K562 (cell line): ENCODE data around the gene CHCHD1. TPM values are rescaled to one million over a fixed set of nuclear protein-coding genes. Genes with fewer than 3 reads are reported as not detected.

Experiments used
- BACH1 ChIP-seq: fragments of 200-800 bp; sonication (Bioruptor generic); IDR thresholded peaks from 2 replicates; pipeline ENCODE4 v1.6.1; 2016; ENCODE audit warnings: missing genetic modification characterization, missing compliant biosample characterization
- FOXA1 ChIP-seq: fragments of 450-650 bp; IDR thresholded peaks from 2 replicates; pipeline ENCODE4 v1.6.1; 2016; ENCODE audit warnings: mild to moderate bottlenecking, borderline replicate concordance
- GABPB1 ChIP-seq: sonication (generic); formaldehyde crosslinking; IDR thresholded peaks from 2 replicates; pipeline ENCODE4 v1.8.0; 2022; ENCODE audit warnings: mild to moderate bottlenecking, missing genetic modification reagents
- MAZ ChIP-seq, 2 experiments: fragments of 450-650 bp in 1 of 2; sonication (generic) in 1 of 2; formaldehyde crosslinking; IDR thresholded peaks in 1 of 2; conservative IDR thresholded peaks in 1 of 2; 2 replicates each; pipeline versions ENCODE4 v1.4.0 to v1.5.0; 2020; ENCODE audit warnings: mild to moderate bottlenecking in 1 of 2, missing genetic modification reagents in 1 of 2
- NFE2 ChIP-seq: IDR thresholded peaks from 2 replicates; pipeline ENCODE4 v1.6.1; 2014; ENCODE audit warnings: antibody characterized with exemption, low read depth
- POLR3G ChIP-seq: IDR thresholded peaks from 2 replicates; pipeline ENCODE4 v1.6.1; 2011; ENCODE audit not compliant: insufficient read length, insufficient replicate concordance; ENCODE audit errors: extremely low read depth
- TRIM25 ChIP-seq: fragments of 450-650 bp; IDR thresholded peaks from 2 replicates; pipeline ENCODE4 v1.7.0; 2016; ENCODE audit warnings: borderline replicate concordance
- ZFP1 ChIP-seq: fragments of 450-650 bp; formaldehyde crosslinking; IDR thresholded peaks from 2 replicates; pipeline ENCODE4 v1.4.0; 2020; ENCODE audit warnings: mild to moderate bottlenecking, mixed read lengths
- ZNF507 ChIP-seq: conservative IDR thresholded peaks from 2 replicates; pipeline ENCODE4 v1.6.1; 2017; ENCODE audit warnings: missing genetic modification characterization, missing compliant biosample characterization
- polyA plus RNA-seq, 8 experiments: library from polyadenylated mRNA; depleted of rRNA in 4 of 8; stranded (reverse) in 5 of 8; unstranded in 3 of 8; fragments of >200 nt; fragmentation: Nextera tagmentation in 2 of 8; fragmentation: Illumina TruSeq in 1 of 8; extraction: Ambion mirVana in 2 of 8; extraction: Trizol in 1 of 8; gene quantifications; 2 replicates each; pipeline versions ENCODE4 v1.2.1 to v1.2.3, GENCODE V29; 2011 to 2014; ENCODE audit warnings: inconsistent platforms in 1 of 8, missing spikeins in 1 of 8
- total RNA-seq, 7 experiments: library from RNA; depleted of rRNA in 6 of 7; stranded (reverse); fragments of >200 nt in 6 of 7; fragmentation: Illumina TruSeq in 2 of 7; extraction: Trizol in 2 of 7; gene quantifications; 2 replicates each; pipeline versions ENCODE4 v1.2.1 to v1.2.3, GENCODE V29; 2011 to 2021; ENCODE audit warnings: low replicate concordance in 1 of 7
- TF ChIP-seq, protein P1 (sequence below): sonication (generic); formaldehyde crosslinking; IDR thresholded peaks from 2 replicates; pipeline ENCODE4 v1.8.1; 2023; ENCODE audit warnings: mild to moderate bottlenecking, missing genetic modification reagents
- TF ChIP-seq, protein P2 (sequence below): sonication (generic); formaldehyde crosslinking; IDR thresholded peaks from 2 replicates; pipeline ENCODE4 v1.8.0; 2022; ENCODE audit warnings: mild to moderate bottlenecking, missing genetic modification reagents
- TF ChIP-seq, protein P3 (sequence below): fragments of 450-650 bp; IDR thresholded peaks from 2 replicates; pipeline ENCODE4 v1.6.1; 2016
- TF ChIP-seq, protein P4 (sequence below): fragments of 200-800 bp; sonication (Bioruptor generic); IDR thresholded peaks from 2 replicates; pipeline ENCODE4 v1.6.1; 2017; ENCODE audit warnings: missing genetic modification characterization, missing compliant biosample characterization
- TF ChIP-seq, protein P5 (sequence below): sonication (generic); formaldehyde crosslinking; IDR thresholded peaks from 2 replicates; pipeline ENCODE4 v1.8.1; 2023; ENCODE audit warnings: mild to moderate bottlenecking, missing genetic modification reagents

The CHCHD1 gene
- total and polyA plus RNA-seq, 9 of the 15 experiments (the other 6 are each of a cell fraction or from before 2014, with no cell fraction given) = 52.9 to 126 (median 83.4) TPM

- TF ChIP-seq BACH1 (tag) (no peak), TRIM25 (no peak), POLR3G (no peak), ZNF507 (no peak), MAZ (CRISPR knock-in tag; conservative IDR thresholded peaks at IDR 0.05 in 1 of 2, IDR thresholded peaks at IDR 0.05 in 1 of 2) (peak; percentile 90 to 98), ZFP1 (peak; percentile 31; the same call in 1 of the 2 replicates), GABPB1 (CRISPR knock-in tag) (peak; percentile 71), FOXA1 (no peak), NFE2 (peak; percentile 7; the same call in 1 of the 2 replicates)
- TF ChIP-seq, protein P1, sequence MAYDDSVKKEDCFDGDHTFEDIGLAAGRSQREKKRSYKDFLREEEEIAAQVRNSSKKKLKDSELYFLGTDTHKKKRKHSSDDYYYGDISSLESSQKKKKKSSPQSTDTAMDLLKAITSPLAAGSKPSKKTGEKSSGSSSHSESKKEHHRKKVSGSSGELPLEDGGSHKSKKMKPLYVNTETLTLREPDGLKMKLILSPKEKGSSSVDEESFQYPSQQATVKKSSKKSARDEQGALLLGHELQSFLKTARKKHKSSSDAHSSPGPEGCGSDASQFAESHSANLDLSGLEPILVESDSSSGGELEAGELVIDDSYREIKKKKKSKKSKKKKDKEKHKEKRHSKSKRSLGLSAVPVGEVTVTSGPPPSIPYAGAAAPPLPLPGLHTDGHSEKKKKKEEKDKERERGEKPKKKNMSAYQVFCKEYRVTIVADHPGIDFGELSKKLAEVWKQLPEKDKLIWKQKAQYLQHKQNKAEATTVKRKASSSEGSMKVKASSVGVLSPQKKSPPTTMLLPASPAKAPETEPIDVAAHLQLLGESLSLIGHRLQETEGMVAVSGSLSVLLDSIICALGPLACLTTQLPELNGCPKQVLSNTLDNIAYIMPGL = peak; percentile 87; the same call in 1 of the 2 replicates
- TF ChIP-seq, protein P2, sequence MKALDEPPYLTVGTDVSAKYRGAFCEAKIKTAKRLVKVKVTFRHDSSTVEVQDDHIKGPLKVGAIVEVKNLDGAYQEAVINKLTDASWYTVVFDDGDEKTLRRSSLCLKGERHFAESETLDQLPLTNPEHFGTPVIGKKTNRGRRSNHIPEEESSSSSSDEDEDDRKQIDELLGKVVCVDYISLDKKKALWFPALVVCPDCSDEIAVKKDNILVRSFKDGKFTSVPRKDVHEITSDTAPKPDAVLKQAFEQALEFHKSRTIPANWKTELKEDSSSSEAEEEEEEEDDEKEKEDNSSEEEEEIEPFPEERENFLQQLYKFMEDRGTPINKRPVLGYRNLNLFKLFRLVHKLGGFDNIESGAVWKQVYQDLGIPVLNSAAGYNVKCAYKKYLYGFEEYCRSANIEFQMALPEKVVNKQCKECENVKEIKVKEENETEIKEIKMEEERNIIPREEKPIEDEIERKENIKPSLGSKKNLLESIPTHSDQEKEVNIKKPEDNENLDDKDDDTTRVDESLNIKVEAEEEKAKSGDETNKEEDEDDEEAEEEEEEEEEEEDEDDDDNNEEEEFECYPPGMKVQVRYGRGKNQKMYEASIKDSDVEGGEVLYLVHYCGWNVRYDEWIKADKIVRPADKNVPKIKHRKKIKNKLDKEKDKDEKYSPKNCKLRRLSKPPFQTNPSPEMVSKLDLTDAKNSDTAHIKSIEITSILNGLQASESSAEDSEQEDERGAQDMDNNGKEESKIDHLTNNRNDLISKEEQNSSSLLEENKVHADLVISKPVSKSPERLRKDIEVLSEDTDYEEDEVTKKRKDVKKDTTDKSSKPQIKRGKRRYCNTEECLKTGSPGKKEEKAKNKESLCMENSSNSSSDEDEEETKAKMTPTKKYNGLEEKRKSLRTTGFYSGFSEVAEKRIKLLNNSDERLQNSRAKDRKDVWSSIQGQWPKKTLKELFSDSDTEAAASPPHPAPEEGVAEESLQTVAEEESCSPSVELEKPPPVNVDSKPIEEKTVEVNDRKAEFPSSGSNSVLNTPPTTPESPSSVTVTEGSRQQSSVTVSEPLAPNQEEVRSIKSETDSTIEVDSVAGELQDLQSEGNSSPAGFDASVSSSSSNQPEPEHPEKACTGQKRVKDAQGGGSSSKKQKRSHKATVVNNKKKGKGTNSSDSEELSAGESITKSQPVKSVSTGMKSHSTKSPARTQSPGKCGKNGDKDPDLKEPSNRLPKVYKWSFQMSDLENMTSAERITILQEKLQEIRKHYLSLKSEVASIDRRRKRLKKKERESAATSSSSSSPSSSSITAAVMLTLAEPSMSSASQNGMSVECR (CRISPR knock-in tag) = no peak; the same call in none of the 2 replicates
- TF ChIP-seq, protein P3, sequence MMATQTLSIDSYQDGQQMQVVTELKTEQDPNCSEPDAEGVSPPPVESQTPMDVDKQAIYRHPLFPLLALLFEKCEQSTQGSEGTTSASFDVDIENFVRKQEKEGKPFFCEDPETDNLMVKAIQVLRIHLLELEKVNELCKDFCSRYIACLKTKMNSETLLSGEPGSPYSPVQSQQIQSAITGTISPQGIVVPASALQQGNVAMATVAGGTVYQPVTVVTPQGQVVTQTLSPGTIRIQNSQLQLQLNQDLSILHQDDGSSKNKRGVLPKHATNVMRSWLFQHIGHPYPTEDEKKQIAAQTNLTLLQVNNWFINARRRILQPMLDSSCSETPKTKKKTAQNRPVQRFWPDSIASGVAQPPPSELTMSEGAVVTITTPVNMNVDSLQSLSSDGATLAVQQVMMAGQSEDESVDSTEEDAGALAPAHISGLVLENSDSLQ = no peak
- TF ChIP-seq, protein P4, sequence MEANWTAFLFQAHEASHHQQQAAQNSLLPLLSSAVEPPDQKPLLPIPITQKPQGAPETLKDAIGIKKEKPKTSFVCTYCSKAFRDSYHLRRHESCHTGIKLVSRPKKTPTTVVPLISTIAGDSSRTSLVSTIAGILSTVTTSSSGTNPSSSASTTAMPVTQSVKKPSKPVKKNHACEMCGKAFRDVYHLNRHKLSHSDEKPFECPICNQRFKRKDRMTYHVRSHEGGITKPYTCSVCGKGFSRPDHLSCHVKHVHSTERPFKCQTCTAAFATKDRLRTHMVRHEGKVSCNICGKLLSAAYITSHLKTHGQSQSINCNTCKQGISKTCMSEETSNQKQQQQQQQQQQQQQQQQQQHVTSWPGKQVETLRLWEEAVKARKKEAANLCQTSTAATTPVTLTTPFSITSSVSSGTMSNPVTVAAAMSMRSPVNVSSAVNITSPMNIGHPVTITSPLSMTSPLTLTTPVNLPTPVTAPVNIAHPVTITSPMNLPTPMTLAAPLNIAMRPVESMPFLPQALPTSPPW (CRISPR knock-in tag) = peak; percentile 95
- TF ChIP-seq, protein P5, sequence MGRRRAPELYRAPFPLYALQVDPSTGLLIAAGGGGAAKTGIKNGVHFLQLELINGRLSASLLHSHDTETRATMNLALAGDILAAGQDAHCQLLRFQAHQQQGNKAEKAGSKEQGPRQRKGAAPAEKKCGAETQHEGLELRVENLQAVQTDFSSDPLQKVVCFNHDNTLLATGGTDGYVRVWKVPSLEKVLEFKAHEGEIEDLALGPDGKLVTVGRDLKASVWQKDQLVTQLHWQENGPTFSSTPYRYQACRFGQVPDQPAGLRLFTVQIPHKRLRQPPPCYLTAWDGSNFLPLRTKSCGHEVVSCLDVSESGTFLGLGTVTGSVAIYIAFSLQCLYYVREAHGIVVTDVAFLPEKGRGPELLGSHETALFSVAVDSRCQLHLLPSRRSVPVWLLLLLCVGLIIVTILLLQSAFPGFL (CRISPR knock-in tag) = no peak
Observed at GRCh38 chr10:73772281-73773151, 9.3 kb upstream of the CHCHD1 start (continued).
